ENCODE results near the gene PRKD2. TPM values are rescaled to one million over a fixed set of nuclear protein-coding genes. Genes with fewer than 3 reads are reported as not detected.

The PRKD2 gene
- total RNA-seq, 1 donor from 2014 or later, result 142 TPM

GRCh38 chr19:46742926-46743480 lies 26.1 kb upstream of the PRKD2 start:
- DNase-seq (ENCODE audit: extremely low read depth, low read depth, low spot score), result no peak

- DNase-seq (ENCODE audit: extremely low read depth, low read depth, low spot score), result no peak
Measured at GRCh38 chr19:46741447-46741846, 24.5 kb upstream of the PRKD2 start.

- DNase-seq (ENCODE audit: extremely low read depth, low read depth, low spot score), result no peak
Measured at GRCh38 chr19:46739290-46739771, 22.4 kb upstream of the PRKD2 start.

GRCh38 chr19:46737761-46738171 lies 20.9 kb upstream of the PRKD2 start:
- DNase-seq (ENCODE audit: extremely low read depth, low read depth, low spot score), result no peak

- no peak for DNase-seq (ENCODE audit: extremely low read depth, low read depth, low spot score)
Measured at GRCh38 chr19:46737298-46737654, 20.4 kb upstream of the PRKD2 start.

- DNase-seq (ENCODE audit: extremely low read depth, low read depth, low spot score), result no peak
Measured at GRCh38 chr19:46736531-46737297, 19.8 kb upstream of the PRKD2 start.

GRCh38 chr19:46733690-46734292 lies 16.9 kb upstream of the PRKD2 start:
- no peak for DNase-seq (ENCODE audit: extremely low read depth, low read depth, low spot score)

GRCh38 chr19:46732966-46733689 lies 16.2 kb upstream of the PRKD2 start:
- DNase-seq (ENCODE audit: extremely low read depth, low read depth, low spot score), result no peak

- DNase-seq (ENCODE audit: extremely low read depth, low read depth, low spot score), result no peak
Measured at GRCh38 chr19:46732172-46732938, 15.4 kb upstream of the PRKD2 start.

GRCh38 chr19:46731584-46731983 lies 14.7 kb upstream of the PRKD2 start:
- DNase-seq (ENCODE audit: extremely low read depth, low read depth, low spot score), result no peak

GRCh38 chr19:46731007-46731501 lies 14.1 kb upstream of the PRKD2 start:
- no peak for DNase-seq (ENCODE audit: extremely low read depth, low read depth, low spot score)

- DNase-seq (ENCODE audit: extremely low read depth, low read depth, low spot score), result no peak
Measured at GRCh38 chr19:46730595-46730994, 13.7 kb upstream of the PRKD2 start.

- no peak for DNase-seq (ENCODE audit: extremely low read depth, low read depth, low spot score)
Measured at GRCh38 chr19:46730187-46730586, 13.3 kb upstream of the PRKD2 start.

- DNase-seq (ENCODE audit: extremely low read depth, low read depth, low spot score), result no peak
Measured at GRCh38 chr19:46729696-46730095, 12.8 kb upstream of the PRKD2 start.

- no peak for DNase-seq (ENCODE audit: extremely low read depth, low read depth, low spot score)
Measured at GRCh38 chr19:46728693-46729339, 11.9 kb upstream of the PRKD2 start.

GRCh38 chr19:46728208-46728607 lies 11.3 kb upstream of the PRKD2 start:
- no peak for DNase-seq (ENCODE audit: extremely low read depth, low read depth, low spot score)

GRCh38 chr19:46727757-46728156 lies 10.8 kb upstream of the PRKD2 start:
- DNase-seq (ENCODE audit: extremely low read depth, low read depth, low spot score), result no peak

GRCh38 chr19:46726971-46727501 lies 10.1 kb upstream of the PRKD2 start:
- no peak for DNase-seq (ENCODE audit: extremely low read depth, low read depth, low spot score)

- no peak for DNase-seq (ENCODE audit: extremely low read depth, low read depth, low spot score)
Measured at GRCh38 chr19:46726551-46726950, 9.6 kb upstream of the PRKD2 start.

Measured in glomerular endothelial cell (primary cell).